B cell (primary cell): ENCODE results near the gene MUC3A. TPM values are rescaled to one million over a fixed set of nuclear protein-coding genes. Genes with fewer than 3 reads are reported as not detected.
"Not testable (repeated sequence)": the region's sequence is repeated elsewhere in the genome, so short reads cannot be mapped to it uniquely, and the experiment has no call there.

Experiments used
- ATAC-seq: fragments of 200-7000 bp; cut with Tn5 transposase; one replicate; pipeline ENCODE4 v1.10.0; 2021; ENCODE audit warnings: low read depth, mild to moderate bottlenecking, moderate number of reproducible peaks, moderate library complexity
- CTCF ChIA-PET: fragments of 350-600 bp; sonication (Branson Sonifier 250); formaldehyde crosslinking; loops from one replicate; lab custom pipeline; 2021; ENCODE audit warnings: antibody characterized with exemption, inconsistent platforms; lab: Charles Lee
- POLR2A ChIA-PET: fragments of 350-600 bp; sonication (Branson Sonifier 250); formaldehyde crosslinking; loops from one replicate; lab custom pipeline; 2021; ENCODE audit warnings: antibody characterized with exemption; lab: Charles Lee
- DNase-seq: peaks from one replicate; pipeline ENCODE4 v3.0.0; 2013
- H2AFZ ChIP-seq: 2 replicates; pipeline ENCODE4 v1.6.1; 2012; ENCODE audit warnings: mild to moderate bottlenecking, low read depth, low read length; ENCODE audit not compliant: insufficient read depth, poor library complexity, severe bottlenecking
- H3K27ac ChIP-seq, 2 donors: 1 replicate in 1 of 2; 2 replicates in 1 of 2; pipeline ENCODE4 v1.5.1; 2012 to 2013; ENCODE audit warnings: low read length in 2 of 2, mild to moderate bottlenecking in 2 of 2, moderate library complexity in 1 of 2
- H3K27me3 ChIP-seq, 4 experiments: fragments of 200-600 bp in 1 of 4; sonication (generic) in 1 of 4; replicated peaks in 1 of 4; 1 replicate in 2 of 4; 2 replicates in 2 of 4; pipeline versions ENCODE4 v1.6.1 to v1.7.0; 2013 to 2016; ENCODE audit warnings: low read length in 3 of 4, mild to moderate bottlenecking in 2 of 4, mixed read lengths in 1 of 4, moderate library complexity in 1 of 4; ENCODE audit not compliant: insufficient read depth in 4 of 4, control insufficient read depth in 3 of 4; ENCODE audit errors: control extremely low read depth in 1 of 4
- H3K36me3 ChIP-seq, 2 experiments: replicated peaks in 1 of 2; 1 replicate in 1 of 2; 2 replicates in 1 of 2; pipeline versions ENCODE4 v1.6.1 to v1.7.1; 2013; ENCODE audit warnings: low read length in 1 of 2; ENCODE audit not compliant: insufficient read depth in 2 of 2, control insufficient read depth in 1 of 2; ENCODE audit errors: control extremely low read depth in 1 of 2, extremely low read depth in 1 of 2
- H3K4me1 ChIP-seq, 2 donors: fragments of 200-600 bp in 1 of 2; sonication (generic) in 1 of 2; 1 replicate in 1 of 2; 2 replicates in 1 of 2; pipeline versions ENCODE4 v1.5.1 to v1.6.1; 2013 to 2017; ENCODE audit warnings: low read length in 2 of 2; ENCODE audit not compliant: control insufficient read depth in 2 of 2, insufficient read depth in 2 of 2
- H3K4me2 ChIP-seq: replicated peaks from 2 replicates; pipeline ENCODE3; 2012; ENCODE audit warnings: mild to moderate bottlenecking, low read depth, low read length; ENCODE audit not compliant: poor library complexity, severe bottlenecking
- H3K4me3 ChIP-seq, 5 experiments: fragments of 200-600 bp in 1 of 5; sonication (generic) in 1 of 5; 1 replicate in 3 of 5; 2 replicates in 2 of 5; pipeline versions ENCODE4 v1.5.1 to v1.7.0; 2011 to 2016; ENCODE audit warnings: low read length in 4 of 5, mild to moderate bottlenecking in 4 of 5, low read depth in 2 of 5, control low read depth in 1 of 5, moderate library complexity in 1 of 5; ENCODE audit not compliant: insufficient read depth in 1 of 5; ENCODE audit errors: control extremely low read depth in 1 of 5, extremely low read depth in 1 of 5
- H3K79me2 ChIP-seq: fragments of 200-600 bp; sonication (generic); one replicate; pipeline ENCODE4 v1.6.0; 2016; ENCODE audit warnings: low read length; ENCODE audit not compliant: control insufficient read depth, insufficient read depth
- H3K9ac ChIP-seq: fragments of 200-600 bp; sonication (generic); 2 replicates; pipeline ENCODE4 v1.6.1; 2017; ENCODE audit warnings: mild to moderate bottlenecking, low read length, moderate library complexity
- H3K9me3 ChIP-seq, 3 donors: one replicate each; pipeline versions ENCODE4 v1.6.1 to v1.7.1; 2013; ENCODE audit warnings: low read length in 2 of 3; ENCODE audit not compliant: control insufficient read depth in 2 of 3, insufficient read depth in 1 of 3; ENCODE audit errors: control extremely low read depth in 1 of 3
- H4K20me1 ChIP-seq: 2 replicates; pipeline ENCODE4 v1.6.0; 2012; ENCODE audit warnings: mild to moderate bottlenecking, low read length; ENCODE audit not compliant: insufficient read depth, control insufficient read depth, poor library complexity, severe bottlenecking
- H3K27ac Mint-ChIP-seq: one replicate; pipeline ENCODE4 v1.8.0; 2021; ENCODE audit warnings: mixed read lengths
- H3K27me3 Mint-ChIP-seq: one replicate; pipeline ENCODE4 v1.8.0; 2021; ENCODE audit warnings: mixed read lengths
- H3K4me1 Mint-ChIP-seq: one replicate; pipeline ENCODE4 v1.8.0; 2021; ENCODE audit warnings: mixed read lengths
- H3K4me3 Mint-ChIP-seq: one replicate; pipeline ENCODE4 v1.8.0; 2021; ENCODE audit warnings: mixed read lengths
- H3K9me3 Mint-ChIP-seq: one replicate; pipeline ENCODE4 v1.8.0; 2022; ENCODE audit warnings: mixed read lengths; ENCODE audit not compliant: insufficient read depth
- CTCF ChIP-seq: fragments of 200-600 bp; IDR thresholded peaks from one replicate; pipeline ENCODE4 v1.8.0; 2022; ENCODE audit warnings: antibody characterized with exemption, mild to moderate bottlenecking
- EZH2 ChIP-seq: IDR thresholded peaks from 2 replicates; pipeline ENCODE4 v1.6.1; 2012; ENCODE audit warnings: borderline replicate concordance, low read depth, mild to moderate bottlenecking, moderate library complexity, low read length; ENCODE audit not compliant: insufficient read depth, poor library complexity, severe bottlenecking
- WGBS: methylation state at CpG from one replicate; pipeline ENCODE4 v1.1.5; 2013; ENCODE audit warnings: missing lambda C conversion rate; ENCODE audit not compliant: insufficient coverage; 5-methylcytosine and 5-hydroxymethylcytosine counted together
- intact Hi-C: fragments of 100-400 bp; cut with micrococcal nuclease; formaldehyde crosslinking; loops from one replicate; pipeline ENCODE4 v1.10.0; 2022
- polyA plus RNA-seq: library from polyadenylated mRNA; depleted of rRNA; stranded (reverse); fragments of >200 nt; gene quantifications from 2 replicates; pipeline ENCODE4 v1.2.3, GENCODE V29; 2012
- total RNA-seq, 2 donors: library from RNA; stranded (reverse); fragments of 120-200 nt in 1 of 2; gene quantifications; 1 replicate in 1 of 2; 2 replicates in 1 of 2; pipeline versions ENCODE4 v1.2.3 to v1.2.4, GENCODE V29; 2013 to 2022

MUC3A gene
- total and polyA plus RNA-seq, 2 donors (not counting 1 experiment from before 2014, with no cell fraction given), result not detected

DNA sequence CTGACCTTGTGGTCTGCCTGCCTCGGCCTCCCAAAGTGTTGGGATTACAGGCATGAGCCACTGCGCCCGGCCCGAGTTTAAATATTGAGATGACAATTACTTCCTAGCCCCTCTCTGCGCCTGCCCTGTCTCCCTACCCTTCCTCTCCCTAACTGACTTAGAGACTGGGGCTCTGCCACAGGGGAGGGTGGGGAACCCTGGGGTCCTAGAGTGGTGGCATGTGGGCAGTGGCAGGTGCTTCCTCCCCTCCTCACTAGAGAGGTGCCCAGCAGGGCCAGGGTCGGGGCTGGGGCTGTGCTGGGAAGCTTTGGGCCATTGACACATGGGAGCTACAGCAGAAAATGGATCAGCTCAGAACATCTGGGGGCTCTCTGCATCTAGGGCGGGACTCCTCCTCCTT, 46.7 kb upstream of the MUC3A start:
- ATAC-seq (no peak), DNase-seq (no peak)
- no CpG with 5 or more reads among the region's 7 CpGs for WGBS
- Histone ChIP-seq H3K9ac (no peak overlapping the region), H2AFZ (no peak overlapping the region), H3K27ac (no peak overlapping the region), H4K20me1 (no peaks in the 10 kb centered on the region), H3K27me3 (peaks cover 0 to 15% (median 4%) of the 10 kb centered on the region in 4 experiments), H3K9me3 (peaks cover 0 to 11% (median 0%) of the 10 kb centered on the region in 3 donors), H3K79me2 (no peaks in the 10 kb centered on the region), H3K4me1 (no peaks in the 10 kb centered on the region), H3K36me3 (no peaks in the 10 kb centered on the region), H3K4me3 (no peak overlapping the region), H3K4me2 (no peak overlapping the region)
- no peak overlapping the region for H3K27ac Mint-ChIP-seq
- H3K27me3 Mint-ChIP-seq, result peaks cover 22% of the 10 kb centered on the region
- ChIA-PET CTCF (interaction anchor here (0.7 to 1.7 kb wide), 4 partner anchors 8 to 409 kb away, joined by 3 to 7 read pairs (median 4); partner anchors contain the start of gene UFSP1), POLR2A (interaction anchor here (0.6 kb wide), 2 partner anchors 24 to 157 kb away, joined by 3 to 6 read pairs; no protein-coding TSS in a partner anchor)
- no peak overlapping the region for H3K4me3 Mint-ChIP-seq
- intact Hi-C loops, result no loop called here
- TF ChIP-seq CTCF, result no peak
- no peak for TF ChIP-seq EZH2
- no peaks in the 10 kb centered on the region for H3K9me3 Mint-ChIP-seq
- no peaks in the 10 kb centered on the region for H3K4me1 Mint-ChIP-seq

DNA sequence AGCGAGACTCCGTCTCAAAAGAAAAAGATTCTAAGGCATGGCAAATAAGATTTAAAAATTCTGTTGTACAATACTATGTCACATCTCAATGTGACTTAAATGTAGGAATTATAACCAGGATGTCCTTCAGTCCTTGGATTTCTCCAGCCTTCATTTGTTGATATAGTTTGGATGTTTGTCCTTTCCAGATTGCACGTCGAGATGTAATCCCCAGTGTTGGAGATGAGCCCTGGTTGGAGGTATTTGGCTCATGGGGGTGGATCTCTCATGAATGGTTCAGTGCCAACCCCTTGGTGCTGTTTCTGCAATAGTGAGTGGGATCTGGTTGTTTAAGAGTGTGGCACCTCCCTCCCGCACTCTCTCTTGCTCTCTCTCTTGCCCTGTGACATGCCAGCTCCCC, 40.8 kb upstream of the MUC3A start:
- Mint-ChIP-seq H3K27me3 (peaks cover 9% of the 10 kb centered on the region), H3K27ac (no peak overlapping the region), H3K4me3 (no peak overlapping the region), H3K9me3 (no peaks in the 10 kb centered on the region), H3K4me1 (peaks cover 6% of the 10 kb centered on the region)
- Histone ChIP-seq H3K4me2 (no peak overlapping the region), H3K9ac (no peak overlapping the region), H2AFZ (no peak overlapping the region), H3K36me3 (no peaks in the 10 kb centered on the region), H3K4me3 (no peak overlapping the region), H3K4me1 (no peaks in the 10 kb centered on the region), H3K27ac (no peak overlapping the region), H3K27me3 (peaks cover 0 to 6% (median 0%) of the 10 kb centered on the region in 4 experiments), H3K9me3 (peaks cover 0 to 12% (median 0%) of the 10 kb centered on the region in 3 donors), H4K20me1 (no peaks in the 10 kb centered on the region), H3K79me2 (no peaks in the 10 kb centered on the region)
- no peak for ATAC-seq
- no peak for DNase-seq
- ChIA-PET POLR2A (no interaction called here), CTCF (no interaction called here)
- TF ChIP-seq CTCF (no peak), EZH2 (no peak)
- 100% methylated on average over 2 of the region's 5 CpGs for WGBS
- intact Hi-C loops, result no loop called here

DNA sequence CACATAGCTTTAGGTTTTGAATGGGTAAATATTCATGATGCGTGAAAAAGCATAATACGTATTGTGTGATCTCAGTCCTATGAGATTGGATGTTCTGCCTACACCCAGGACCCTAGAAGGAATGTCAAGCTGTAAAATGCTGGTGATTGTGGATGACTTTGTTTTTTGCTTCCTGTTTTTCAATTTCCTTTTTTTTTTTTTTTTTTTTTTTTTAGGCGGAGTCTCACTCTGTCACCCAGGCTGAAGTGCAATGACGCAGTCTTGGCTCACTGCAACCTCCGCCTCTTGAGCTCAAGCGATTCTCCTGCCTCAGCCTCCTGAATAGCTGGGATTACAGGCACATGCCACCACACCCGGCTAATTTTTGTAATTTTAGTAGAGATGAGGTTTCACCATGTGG, 38.9 kb upstream of the MUC3A start:
- H3K9me3 ChIP-seq, result peaks cover 0 to 12% (median 0%) of the 10 kb centered on the region in 3 donors
- ATAC-seq, H3K4me2 ChIP-seq, H3K4me3 Mint-ChIP-seq, H3K27me3 Mint-ChIP-seq, H4K20me1 ChIP-seq, DNase-seq, H3K4me1 ChIP-seq, H3K27ac ChIP-seq, H3K9ac ChIP-seq, H3K79me2 ChIP-seq, H2AFZ ChIP-seq, H3K9me3 Mint-ChIP-seq, POLR2A ChIA-PET, H3K27ac Mint-ChIP-seq, H3K36me3 ChIP-seq, intact Hi-C loops, H3K4me1 Mint-ChIP-seq, H3K4me3 ChIP-seq, H3K27me3 ChIP-seq: not testable (repeated sequence)
- WGBS, result 81% methylated on average over 2 of the region's 7 CpGs
- CTCF ChIA-PET, result interaction anchor here (0.6 to 1.5 kb wide), 2 partner anchors 15 to 359 kb away, joined by 3 to 7 read pairs; partner anchors contain the start of gene ACHE
